HepG2 (cell line): ENCODE results near the gene MAGI1. TPM values are rescaled to one million over a fixed set of nuclear protein-coding genes. Genes with fewer than 3 reads are reported as not detected.

Experiments used
- ATAC-seq: fragments of 200-7000 bp; cut with Tn5 transposase; 3 replicates; pipeline ENCODE4 v1.9.1; 2020; ENCODE audit warnings: mild to moderate bottlenecking, moderate library complexity
- BruUV-seq: library from RNA; stranded (reverse); fragments of 400-500 nt; replicated peaks from 2 replicates; lab custom pipeline; 2021; lab: Mats Ljungman, UMichigan
- CTCF ChIA-PET: fragments of 300-600 bp; formaldehyde crosslinking; extraction: SDS; loops from one replicate; lab custom pipeline; 2021; ENCODE audit warnings: low total read pairs, inconsistent platforms, low intra/inter-chr PET ratio; lab: Yijun Ruan, JAX
- POLR2A ChIA-PET: fragments of 350-600 bp; sonication (Branson Sonifier 250); formaldehyde crosslinking; loops from one replicate; lab custom pipeline; 2020; ENCODE audit warnings: antibody characterized with exemption, inconsistent platforms; lab: Yijun Ruan, JAX
- DNase-seq: peaks from one replicate; pipeline ENCODE4 v3.0.0-alpha.2; 2015; ENCODE audit warnings: low spot score
- FAIRE-seq: peaks from 3 replicates; lab custom pipeline; 2011; peaks lifted over from hg19 to GRCh38; lab: Jason Lieb, UNC
- H2AFZ ChIP-seq: one replicate; pipeline ENCODE4 v1.6.1; 2011; ENCODE audit warnings: low read length, inconsistent platforms
- H3K27ac ChIP-seq: fragments of 300-600 bp; 3 replicates; pipeline ENCODE4 v1.8.0; 2011; ENCODE audit warnings: mixed run types, mild to moderate bottlenecking, mixed read lengths, low read length, inconsistent platforms; ENCODE audit not compliant: insufficient read depth; ENCODE audit errors: extremely low read length
- H3K27me3 ChIP-seq, 2 experiments: fragments of 200-600 bp in 1 of 2; 2 replicates in 1 of 2; 3 replicates in 1 of 2; pipeline versions ENCODE4 v1.6.0 to v1.8.0; 2011; ENCODE audit warnings: low read length in 2 of 2, mild to moderate bottlenecking in 2 of 2, moderate library complexity in 2 of 2, inconsistent platforms in 1 of 2; ENCODE audit not compliant: insufficient read depth in 2 of 2, control insufficient read depth in 1 of 2
- H3K36me3 ChIP-seq, 2 experiments: fragments of 200-600 bp in 1 of 2; replicated peaks in 1 of 2; 2 replicates in 1 of 2; 3 replicates in 1 of 2; pipeline versions ENCODE4 v1.5.1 to v1.8.0; 2011; ENCODE audit warnings: low read length in 2 of 2, inconsistent platforms in 1 of 2; ENCODE audit not compliant: insufficient read depth in 2 of 2, control insufficient read depth in 1 of 2
- H3K4me1 ChIP-seq: 2 replicates; pipeline ENCODE4 v1.5.1; 2012; ENCODE audit warnings: low read length, inconsistent platforms; ENCODE audit not compliant: insufficient read depth
- H3K4me2 ChIP-seq: 2 replicates; pipeline ENCODE4 v1.6.0; 2011; ENCODE audit warnings: low read depth, low read length, inconsistent platforms
- H3K4me3 ChIP-seq, 3 experiments: fragments of 200-600 bp in 1 of 3; sonication (generic), shearing (Covaris generic) in 1 of 3; replicated peaks in 1 of 3; 2 replicates each; pipeline ENCODE4 v1.5.1; 2011 to 2016; ENCODE audit warnings: low read length in 3 of 3, inconsistent platforms in 2 of 3, low read depth in 2 of 3, mild to moderate bottlenecking in 2 of 3, control low read depth in 1 of 3, mixed read lengths in 1 of 3; ENCODE audit not compliant: insufficient read depth in 1 of 3
- H3K79me2 ChIP-seq: one replicate; pipeline ENCODE4 v1.6.1; 2011; ENCODE audit warnings: low read length, inconsistent platforms; ENCODE audit not compliant: insufficient read depth
- H3K9ac ChIP-seq: 2 replicates; pipeline ENCODE4 v1.6.0; 2011; ENCODE audit warnings: mild to moderate bottlenecking, low read depth, low read length, inconsistent platforms; ENCODE audit not compliant: insufficient read depth
- H3K9me3 ChIP-seq: 2 replicates; pipeline ENCODE4 v1.5.1; 2012; ENCODE audit warnings: mild to moderate bottlenecking, low read length
- H4K20me1 ChIP-seq: 2 replicates; pipeline ENCODE4 v1.6.0; 2011; ENCODE audit warnings: inconsistent platforms, mild to moderate bottlenecking, low read length, moderate library complexity; ENCODE audit not compliant: insufficient read depth
- ESRRA ChIP-seq: sonication (generic); formaldehyde crosslinking; IDR thresholded peaks from 2 replicates; pipeline ENCODE4 v1.5.1; 2020; ENCODE audit warnings: mild to moderate bottlenecking, low read depth, missing genetic modification reagents
- RFX1 ChIP-seq: fragments of 450-650 bp; IDR thresholded peaks from 2 replicates; pipeline ENCODE4 v1.6.1; 2017
- ZBTB4 ChIP-seq: sonication (generic); formaldehyde crosslinking; IDR thresholded peaks from 2 replicates; pipeline ENCODE4 v1.4.0; 2020; ENCODE audit warnings: missing genetic modification reagents, mild to moderate bottlenecking, borderline replicate concordance
- ZFP36 ChIP-seq: fragments of 150-350 bp; IDR thresholded peaks from 2 replicates; pipeline ENCODE4 v1.6.1; 2018; ENCODE audit warnings: borderline replicate concordance, low read length, low read depth; ENCODE audit not compliant: partially characterized antibody
- ZMAT3 ChIP-seq: sonication (generic); formaldehyde crosslinking; conservative IDR thresholded peaks from 2 replicates; pipeline ENCODE4 v1.7.0; 2021; ENCODE audit warnings: missing genetic modification reagents
- ZNF646 ChIP-seq: sonication (generic); formaldehyde crosslinking; IDR thresholded peaks from 2 replicates; pipeline ENCODE4 v1.9.0; 2021; ENCODE audit warnings: mild to moderate bottlenecking, missing genetic modification reagents
- ZNF770 ChIP-seq: sonication (generic); formaldehyde crosslinking; IDR thresholded peaks from 2 replicates; pipeline ENCODE4 v1.5.0; 2020; ENCODE audit warnings: mild to moderate bottlenecking, missing genetic modification reagents
- WGBS: methylation state at CpG from one replicate; pipeline ENCODE4 v1.1.6; 2017; ENCODE audit warnings: low lambda C conversion rate; 5-methylcytosine and 5-hydroxymethylcytosine counted together
- in situ Hi-C: cut with HindIII; loops from 2 replicates; pipeline ENCODE4 v1.10.0; 2017; ENCODE audit warnings: low pct_unique_long_range_greater_than_20kb; ENCODE audit not compliant: extremely low pct_ligation_motif_present
- intact Hi-C: fragments of 100-400 bp; cut with micrococcal nuclease; formaldehyde crosslinking; loops from one replicate; pipeline ENCODE4 v1.10.0; 2022; ENCODE audit not compliant: unreplicated experiment
- polyA plus RNA-seq, 8 experiments: library from polyadenylated mRNA; depleted of rRNA in 3 of 8; stranded (reverse) in 7 of 8; unstranded in 1 of 8; fragments of >200 nt; fragmentation: Illumina TruSeq in 4 of 8; extraction: Trizol in 4 of 8; gene quantifications; 2 replicates each; pipeline versions ENCODE4 v1.2.1 to v1.2.3, GENCODE V29; 2011 to 2016; ENCODE audit warnings: low read depth in 4 of 8, missing spikeins in 1 of 8, mixed read lengths in 1 of 8; ENCODE audit not compliant: insufficient read depth in 1 of 8
- total RNA-seq, 5 experiments: library from RNA; depleted of rRNA; stranded (reverse); fragments of >200 nt; fragmentation: Illumina TruSeq; extraction: Trizol; gene quantifications; 2 replicates each; pipeline ENCODE4 v1.2.3, GENCODE V29; 2016; ENCODE audit warnings: low read depth in 1 of 5
- TF ChIP-seq, protein P1 (sequence below): IDR thresholded peaks from 2 replicates; pipeline ENCODE4 v1.6.1; 2016; ENCODE audit warnings: mild to moderate bottlenecking

The MAGI1 gene
- total and polyA plus RNA-seq, 2 of the 13 experiments (the other 11 are each of a cell fraction or from before 2014, with no cell fraction given), result 22.2 to 26.0 TPM

DNA sequence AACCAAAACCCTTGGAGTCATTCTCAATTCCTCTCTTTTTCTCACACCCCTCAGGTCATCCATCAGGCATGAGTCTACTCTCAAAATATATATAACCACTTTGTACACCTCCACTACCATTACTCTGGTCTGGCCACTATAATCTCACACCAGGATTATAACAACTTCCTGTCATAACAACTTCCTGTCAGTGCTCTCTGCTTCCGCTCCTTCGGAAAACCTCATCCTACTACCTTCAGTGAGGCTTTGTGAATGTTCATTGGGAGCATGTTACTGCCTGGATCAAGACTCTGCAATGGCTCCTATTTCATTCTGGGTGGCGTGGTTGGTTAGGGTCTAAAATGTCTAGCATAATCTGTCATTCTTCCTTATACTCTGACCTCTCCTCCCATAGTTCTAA lies 447.4 kb downstream of the MAGI1 start (continued):
- TF ChIP-seq ESRRA (CRISPR knock-in tag) (no peak), ZBTB4 (CRISPR knock-in tag) (no peak), RFX1 (no peak), ZFP36 (no peak)
- TF ChIP-seq, protein P1, sequence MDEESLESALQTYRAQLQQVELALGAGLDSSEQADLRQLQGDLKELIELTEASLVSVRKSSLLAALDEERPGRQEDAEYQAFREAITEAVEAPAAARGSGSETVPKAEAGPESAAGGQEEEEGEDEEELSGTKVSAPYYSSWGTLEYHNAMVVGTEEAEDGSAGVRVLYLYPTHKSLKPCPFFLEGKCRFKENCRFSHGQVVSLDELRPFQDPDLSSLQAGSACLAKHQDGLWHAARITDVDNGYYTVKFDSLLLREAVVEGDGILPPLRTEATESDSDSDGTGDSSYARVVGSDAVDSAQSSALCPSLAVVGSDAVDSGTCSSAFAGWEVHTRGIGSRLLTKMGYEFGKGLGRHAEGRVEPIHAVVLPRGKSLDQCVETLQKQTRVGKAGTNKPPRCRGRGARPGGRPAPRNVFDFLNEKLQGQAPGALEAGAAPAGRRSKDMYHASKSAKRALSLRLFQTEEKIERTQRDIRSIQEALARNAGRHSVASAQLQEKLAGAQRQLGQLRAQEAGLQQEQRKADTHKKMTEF (CRISPR knock-in tag), result no peak

- Histone ChIP-seq H3K79me2 (peaks cover 13% of the 10 kb centered on the region), H3K4me3 (no peak overlapping the region), H3K36me3 (no peaks in the 10 kb centered on the region), H3K27me3 (no peaks in the 10 kb centered on the region), H3K4me1 (peaks cover 5% of the 10 kb centered on the region), H3K4me2 (no peak overlapping the region), H3K9me3 (no peaks in the 10 kb centered on the region), H4K20me1 (peaks cover 10% of the 10 kb centered on the region), H3K27ac (no peak overlapping the region), H3K9ac (no peak overlapping the region), H2AFZ (no peak overlapping the region)
- intact Hi-C loops (no loop called here), in situ Hi-C loops (no loop called here)
- POLR2A ChIA-PET, result no interaction called here
- FAIRE-seq (no peak), ATAC-seq (no peak), DNase-seq (no peak)
- CTCF ChIA-PET, result no interaction called here
- WGBS, result 95% methylated on average over 3 of the region's 3 CpGs
- no TSS peak for BruUV-seq
- no peak for TF ChIP-seq ZNF646 (CRISPR knock-in tag)
- TF ChIP-seq ZMAT3, result no peak
- TF ChIP-seq ZNF770 (CRISPR knock-in tag), result no peak
Measured at GRCh38 chr3:65588884-65589283, 449.8 kb downstream of the MAGI1 start.
